Esophagus (tissue), 2 donors: ENCODE measurements around the gene TNNI3K. TPM values are rescaled to one million over a fixed set of nuclear protein-coding genes. Genes with fewer than 3 reads are reported as not detected.

ENCODE experiments used
- H3K27ac ChIP-seq, 2 donors: one replicate each; pipeline ENCODE4 v1.5.1; 2013; ENCODE audit warnings: low read depth in 2 of 2, mild to moderate bottlenecking in 2 of 2, inconsistent platforms in 1 of 2, low read length in 1 of 2, moderate library complexity in 1 of 2
- H3K27me3 ChIP-seq, 2 donors: one replicate each; pipeline ENCODE4 v1.6.1; 2013; ENCODE audit warnings: low read length in 2 of 2, control low read depth in 1 of 2, mild to moderate bottlenecking in 1 of 2; ENCODE audit not compliant: insufficient read depth in 2 of 2, control insufficient read depth in 1 of 2
- H3K36me3 ChIP-seq, 2 donors: one replicate each; pipeline ENCODE4 v1.6.1; 2013; ENCODE audit warnings: low read length in 1 of 2; ENCODE audit not compliant: control insufficient read depth in 2 of 2, insufficient read depth in 2 of 2
- H3K4me1 ChIP-seq, 2 donors: one replicate each; pipeline ENCODE4 v1.6.1; 2013; ENCODE audit warnings: low read length in 1 of 2; ENCODE audit not compliant: control insufficient read depth in 2 of 2, insufficient read depth in 2 of 2
- H3K4me3 ChIP-seq, 2 donors: one replicate each; pipeline ENCODE4 v1.5.1; 2013; ENCODE audit warnings: low read length in 2 of 2, mild to moderate bottlenecking in 2 of 2, low read depth in 1 of 2, moderate library complexity in 1 of 2
- H3K9me3 ChIP-seq, 2 donors: one replicate each; pipeline ENCODE4 v1.6.1; 2013; ENCODE audit warnings: mild to moderate bottlenecking in 2 of 2, low read depth in 1 of 2, low read length in 1 of 2, moderate library complexity in 1 of 2; ENCODE audit not compliant: control insufficient read depth in 2 of 2, insufficient read depth in 1 of 2
- WGBS, 2 donors: extraction: QIAGEN DNeasy Blood & Tissue Kit; methylation state at CpG; one replicate each; pipeline ENCODE4 v1.1.7; 2013; 5-methylcytosine and 5-hydroxymethylcytosine counted together
- polyA plus RNA-seq, 2 donors: library from polyadenylated mRNA; stranded (reverse); fragments of 200-250 nt; gene quantifications; one replicate each; pipeline ENCODE4 v1.2.3, GENCODE V29; 2013
- donor health status: healthy with polysubstance abuse.
- donor health status: Bipolar disorder and iron deficiency.

TNNI3K gene
- polyA plus RNA-seq, 2 donors: 0.35 to 0.41 TPM

- Histone ChIP-seq H3K27me3 (no peaks in the 10 kb centered on the region), H3K9me3 (no peaks in the 10 kb centered on the region), H3K36me3 (no peaks in the 10 kb centered on the region), H3K4me3 (no peak overlapping the region), H3K27ac (no peak overlapping the region), H3K4me1 (no peaks in the 10 kb centered on the region)
- WGBS, 2 donors: 53 to 54% methylated on average over 3 of the region's 3 CpGs
Measured at GRCh38 chr1:74470251-74470650, 235.1 kb downstream of the TNNI3K start.

DNA sequence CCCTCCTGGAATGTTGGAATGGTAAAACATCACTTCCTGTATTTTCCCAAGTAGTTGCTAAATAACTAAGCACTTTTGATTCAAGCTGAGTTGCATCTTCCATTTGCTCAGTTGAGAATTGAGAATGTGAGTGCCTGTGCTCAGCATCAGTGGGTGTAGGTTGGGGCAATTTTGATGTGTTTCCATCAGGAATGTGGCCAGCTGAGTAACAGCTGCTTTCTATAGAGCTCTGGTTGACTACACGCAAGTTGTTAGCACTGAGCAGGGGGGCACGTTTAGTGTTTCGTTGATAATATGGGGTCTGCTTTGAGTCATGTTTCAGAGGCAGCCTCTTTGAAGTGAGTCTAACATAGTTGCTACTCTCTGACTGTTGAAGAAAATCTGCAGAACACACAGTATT, 235.7 kb downstream of the TNNI3K start:
- Histone ChIP-seq H3K27ac (peak overlapping the region in 1 of 2 donors; percentile 10), H3K9me3 (no peaks in the 10 kb centered on the region)

DNA sequence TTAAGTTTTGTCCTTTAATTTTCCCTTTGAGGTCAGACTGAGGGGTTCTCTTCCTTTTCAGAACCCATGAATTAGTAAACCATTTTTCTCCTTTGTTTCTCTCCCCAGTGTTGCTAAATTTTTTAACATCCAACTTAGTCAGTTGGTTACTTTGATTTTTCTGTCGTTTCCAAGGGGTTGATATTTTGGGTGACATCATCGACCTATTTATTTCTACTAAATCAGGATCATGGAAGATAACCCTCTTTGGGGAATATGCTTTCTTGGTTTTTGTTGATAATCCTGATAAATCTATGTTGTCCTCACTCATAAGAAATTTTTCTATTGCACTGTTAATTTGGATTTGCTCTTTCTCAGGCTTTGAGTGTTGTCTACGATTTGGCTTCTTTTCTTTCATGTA, 236.3 kb downstream of the TNNI3K start:
- H3K27ac ChIP-seq: no peak overlapping the region
- H3K27me3 ChIP-seq: no peaks in the 10 kb centered on the region
- H3K4me3 ChIP-seq: no peak overlapping the region
- H3K36me3 ChIP-seq: no peaks in the 10 kb centered on the region
- 56 to 63% methylated on average over 3 of the region's 3 CpGs for WGBS, 2 donors
- no peaks in the 10 kb centered on the region for H3K9me3 ChIP-seq
- no peaks in the 10 kb centered on the region for H3K4me1 ChIP-seq

More for the DNA sequence above, 235.7 kb downstream of the TNNI3K start:
- Histone ChIP-seq H3K4me3 (no peak overlapping the region), H3K4me1 (no peaks in the 10 kb centered on the region), H3K36me3 (no peaks in the 10 kb centered on the region), H3K27me3 (no peaks in the 10 kb centered on the region)
- 34 to 36% methylated on average over 3 of the region's 3 CpGs for WGBS, 2 donors

DNA sequence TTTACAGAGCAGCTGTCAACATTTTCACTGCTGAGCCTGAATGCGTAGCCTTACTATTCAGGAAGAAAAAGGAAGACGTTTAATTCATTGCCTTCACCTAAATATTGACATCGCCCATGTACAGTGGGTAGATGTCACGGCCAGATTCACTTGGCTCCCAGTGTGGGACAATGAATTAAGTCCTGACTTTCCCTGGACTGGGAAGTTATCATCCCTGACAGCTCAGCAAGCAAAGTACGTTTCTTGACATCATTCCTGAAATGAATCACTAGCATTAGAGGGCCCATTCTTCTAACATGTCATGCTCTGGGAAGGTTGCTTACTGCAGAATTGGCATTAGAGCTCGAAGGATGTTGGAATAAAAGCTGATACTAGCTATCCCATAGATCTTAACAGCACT, 239.4 kb downstream of the TNNI3K start:
- Histone ChIP-seq H3K9me3 (no peaks in the 10 kb centered on the region), H3K36me3 (no peaks in the 10 kb centered on the region), H3K4me1 (no peaks in the 10 kb centered on the region), H3K4me3 (no peak overlapping the region), H3K27me3 (no peaks in the 10 kb centered on the region), H3K27ac (no peak overlapping the region)
- 61 to 62% methylated on average over 6 of the region's 6 CpGs for WGBS, 2 donors

- Histone ChIP-seq H3K36me3 (no peaks in the 10 kb centered on the region), H3K27ac (no peak overlapping the region), H3K9me3 (no peaks in the 10 kb centered on the region), H3K4me3 (no peak overlapping the region), H3K4me1 (no peaks in the 10 kb centered on the region), H3K27me3 (no peaks in the 10 kb centered on the region)
- WGBS, 2 donors: 49 to 67% methylated on average over 2 of the region's 2 CpGs
Measured at GRCh38 chr1:74478979-74479378, 243.8 kb downstream of the TNNI3K start.

GRCh38 chr1:74480068-74480467, 244.9 kb downstream of the TNNI3K start:
- H3K36me3 ChIP-seq: no peaks in the 10 kb centered on the region
- no peaks in the 10 kb centered on the region for H3K27me3 ChIP-seq
- no peaks in the 10 kb centered on the region for H3K9me3 ChIP-seq
- no peaks in the 10 kb centered on the region for H3K4me1 ChIP-seq
- no peak overlapping the region for H3K4me3 ChIP-seq
- 72 to 78% methylated on average over 6 of the region's 6 CpGs for WGBS, 2 donors
- H3K27ac ChIP-seq: no peak overlapping the region

GRCh38 chr1:74481607-74482006, 246.4 kb downstream of the TNNI3K start:
- Histone ChIP-seq H3K4me1 (no peaks in the 10 kb centered on the region), H3K27me3 (no peaks in the 10 kb centered on the region), H3K4me3 (no peak overlapping the region), H3K36me3 (no peaks in the 10 kb centered on the region), H3K9me3 (no peaks in the 10 kb centered on the region), H3K27ac (no peak overlapping the region)
- WGBS, 2 donors: 83 to 86% methylated on average over 3 of the region's 3 CpGs

- Histone ChIP-seq H3K27me3 (no peaks in the 10 kb centered on the region), H3K27ac (no peak overlapping the region), H3K4me3 (no peak overlapping the region), H3K36me3 (no peaks in the 10 kb centered on the region), H3K4me1 (no peaks in the 10 kb centered on the region), H3K9me3 (no peaks in the 10 kb centered on the region)
- WGBS, 2 donors: 87% methylated on average over 3 of the region's 3 CpGs
Measured at GRCh38 chr1:74485622-74486021, 250.4 kb downstream of the TNNI3K start.

DNA sequence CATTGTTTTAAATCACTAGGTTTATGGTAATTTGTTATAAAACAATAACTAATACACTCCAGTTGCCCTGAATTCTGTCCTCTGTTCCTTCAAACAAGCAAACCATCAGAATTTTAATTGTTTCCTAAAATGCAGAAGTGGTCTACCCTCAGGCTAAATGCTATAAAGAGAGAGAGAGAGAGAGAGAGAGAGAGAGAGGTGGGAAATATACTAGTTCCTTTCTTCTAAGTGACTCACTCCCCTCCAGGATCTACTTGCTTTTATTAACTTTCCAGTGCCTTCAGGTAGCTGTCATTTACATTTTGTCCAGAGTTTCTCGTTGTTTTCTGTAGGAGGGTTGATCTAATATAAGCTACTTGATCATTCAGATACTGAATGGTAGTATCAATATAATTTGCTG, 250.8 kb downstream of the TNNI3K start:
- no peak overlapping the region for H3K4me3 ChIP-seq
- no peaks in the 10 kb centered on the region for H3K4me1 ChIP-seq
- WGBS, 2 donors: 44 to 49% methylated on average over 1 of the region's 1 CpG
- H3K9me3 ChIP-seq: no peaks in the 10 kb centered on the region
- no peaks in the 10 kb centered on the region for H3K27me3 ChIP-seq
- no peak overlapping the region for H3K27ac ChIP-seq
- no peaks in the 10 kb centered on the region for H3K36me3 ChIP-seq

- no peak overlapping the region for H3K27ac ChIP-seq
- no peak overlapping the region for H3K4me3 ChIP-seq
- no peaks in the 10 kb centered on the region for H3K36me3 ChIP-seq
- no peaks in the 10 kb centered on the region for H3K9me3 ChIP-seq
- H3K4me1 ChIP-seq: no peaks in the 10 kb centered on the region
- H3K27me3 ChIP-seq: no peaks in the 10 kb centered on the region
Measured at GRCh38 chr1:74496669-74497068, 261.5 kb downstream of the TNNI3K start.
